Transverse colon (tissue), 4 donors: ENCODE measurements around the gene ADAM12. TPM values are rescaled to one million over a fixed set of nuclear protein-coding genes. Genes with fewer than 3 reads are reported as not detected.

Source experiments
- DNase-seq: peaks from one replicate; pipeline ENCODE4 v3.0.0-alpha.2; 2019
- H3K27ac ChIP-seq, 4 donors: fragments of 200-600 bp; sonication (generic); 2 replicates each; pipeline ENCODE4 v1.5.1; 2016 to 2018; ENCODE audit warnings: inconsistent platforms in 4 of 4
- H3K27me3 ChIP-seq: fragments of 200-600 bp; sonication (generic); 2 replicates; pipeline ENCODE4 v1.5.1; 2017; ENCODE audit warnings: inconsistent platforms
- H3K36me3 ChIP-seq, 4 donors: fragments of 200-600 bp; sonication (generic); 2 replicates each; pipeline ENCODE4 v1.5.1; 2017 to 2019; ENCODE audit warnings: inconsistent platforms in 4 of 4
- H3K4me1 ChIP-seq, 4 donors: fragments of 200-600 bp; sonication (generic); 2 replicates each; pipeline ENCODE4 v1.5.1; 2017 to 2020; ENCODE audit warnings: inconsistent platforms in 4 of 4
- H3K4me3 ChIP-seq, 4 donors: fragments of 200-600 bp; sonication (generic); 1 replicate in 1 of 4; 2 replicates in 3 of 4; pipeline versions ENCODE4 v1.5.1 to v1.6.1; 2017 to 2019; ENCODE audit warnings: inconsistent platforms in 4 of 4
- H3K9me3 ChIP-seq, 2 donors: fragments of 200-600 bp; sonication (generic); 2 replicates each; pipeline ENCODE4 v1.5.1; 2017 to 2019; ENCODE audit warnings: inconsistent platforms in 2 of 2
- EP300 ChIP-seq: sonication (generic); formaldehyde crosslinking; IDR thresholded peaks from one replicate; pipeline ENCODE4 v1.6.1; 2017; ENCODE audit warnings: antibody characterized with exemption, low read depth
- POLR2A ChIP-seq: fragments of 450-650 bp; IDR thresholded peaks from one replicate; pipeline ENCODE4 v1.6.1; 2016; ENCODE audit warnings: antibody characterized with exemption, mild to moderate bottlenecking, moderate library complexity
- POLR2AphosphoS5 ChIP-seq, 3 donors: sonication (generic); formaldehyde crosslinking; IDR thresholded peaks; one replicate each; pipeline ENCODE4 v1.6.1; 2016; ENCODE audit warnings: antibody characterized with exemption in 3 of 3
- WGBS, 2 donors: methylation state at CpG; one replicate each; pipeline ENCODE4 v1.1.5; 2018; ENCODE audit warnings: low coverage in 1 of 2; 5-methylcytosine and 5-hydroxymethylcytosine counted together
- in situ Hi-C, 4 donors: fragments of 200-750 bp; cut with MboI; loops; one replicate each; pipeline versions ENCODE4 v1.15.0 to v1.15.1; 2017; ENCODE audit warnings: low sequenced_read_pairs in 3 of 4, low pct_ligation_motif_present in 1 of 4, low pct_unique_long_range_greater_than_20kb in 1 of 4
- intact Hi-C: fragments of 100-400 bp; cut with DNase I; formaldehyde crosslinking; loops from one replicate; pipeline ENCODE4 v1.15.1; 2023; ENCODE audit warnings: low total_unique reads
- total RNA-seq, 4 donors: library from RNA; depleted of rRNA; stranded (reverse); fragments of >200 nt; gene quantifications; one replicate each; pipeline ENCODE4 v1.1.0, GENCODE V29; 2016
- TF ChIP-seq, protein P1 (sequence below), 5 experiments: fragments of 200-600 bp in 3 of 5; fragments of 450-650 bp in 2 of 5; sonication (generic) in 3 of 5; IDR thresholded peaks; 1 replicate in 2 of 5; 2 replicates in 3 of 5; pipeline ENCODE4 v1.5.1; 2016 to 2017; ENCODE audit warnings: antibody characterized with exemption in 5 of 5, inconsistent platforms in 3 of 5, mild to moderate bottlenecking in 2 of 5, moderate library complexity in 1 of 5

The ADAM12 gene
- total RNA-seq, 4 donors from 2014 or later = 0.14 to 2.2 (median 1.1) TPM; not detected in 1

DNA sequence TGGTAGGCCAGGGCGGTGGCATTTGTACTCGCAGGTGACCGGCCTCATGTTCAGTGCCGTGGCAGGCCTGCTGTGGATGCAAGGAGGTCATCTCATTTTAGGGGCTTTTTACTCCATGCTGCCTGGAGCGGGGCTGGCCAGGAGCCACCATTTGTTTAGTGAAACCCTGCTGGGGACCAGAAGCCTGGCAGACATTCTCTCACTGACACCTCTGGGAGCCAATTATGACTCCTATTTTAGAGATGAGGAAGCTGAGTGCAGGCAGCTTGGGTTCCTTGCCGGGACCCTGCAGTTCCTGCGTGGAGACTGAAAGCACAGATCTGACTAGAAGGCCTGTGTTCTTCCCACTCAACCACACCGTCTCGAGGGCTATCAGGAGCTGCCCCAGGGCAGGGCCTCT is 305.3 kb downstream of the ADAM12 start:
- in situ Hi-C loops (no loop called here), intact Hi-C loops (no loop called here)
- WGBS, 2 donors = 92% methylated on average over 9 of the region's 9 CpGs; no CpG with 5 or more reads in 1 of the 2 donors

DNA sequence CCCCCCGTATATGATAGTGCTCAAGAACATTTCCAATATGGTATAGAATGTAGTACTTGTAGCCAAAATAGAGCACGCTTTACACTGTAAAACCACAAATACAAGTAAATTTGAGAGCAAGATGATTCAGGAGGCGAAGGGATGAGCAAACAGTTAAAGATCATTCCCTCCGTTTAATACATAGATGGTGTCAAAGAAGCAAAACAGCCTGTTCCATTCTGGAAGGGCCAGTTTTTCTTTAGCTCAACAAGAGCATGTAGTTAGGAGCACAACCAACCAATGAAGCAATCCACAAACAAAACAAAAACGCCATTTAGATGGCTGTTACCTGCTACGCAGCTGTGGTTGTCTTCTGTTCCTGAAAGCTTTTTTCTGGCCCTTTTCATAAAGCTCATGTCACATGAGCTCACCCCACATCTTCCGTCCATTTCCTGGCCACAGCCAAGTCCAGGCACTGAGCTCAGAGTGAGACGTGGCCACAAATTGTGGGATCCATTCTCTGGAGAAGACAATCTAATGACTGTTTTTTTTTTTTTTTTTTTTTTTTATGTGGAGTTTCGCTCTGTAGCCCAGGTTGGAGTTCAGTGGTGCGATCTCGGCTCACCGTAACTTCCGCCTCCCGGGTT is 306.3 kb downstream of the ADAM12 start:
- Histone ChIP-seq H3K4me1 (no peaks in the 10 kb centered on the region), H3K4me3 (no peak overlapping the region), H3K27me3 (peaks cover 3% of the 10 kb centered on the region), H3K27ac (no peak overlapping the region), H3K36me3 (no peaks in the 10 kb centered on the region), H3K9me3 (no peaks in the 10 kb centered on the region)
- TF ChIP-seq, protein P1, sequence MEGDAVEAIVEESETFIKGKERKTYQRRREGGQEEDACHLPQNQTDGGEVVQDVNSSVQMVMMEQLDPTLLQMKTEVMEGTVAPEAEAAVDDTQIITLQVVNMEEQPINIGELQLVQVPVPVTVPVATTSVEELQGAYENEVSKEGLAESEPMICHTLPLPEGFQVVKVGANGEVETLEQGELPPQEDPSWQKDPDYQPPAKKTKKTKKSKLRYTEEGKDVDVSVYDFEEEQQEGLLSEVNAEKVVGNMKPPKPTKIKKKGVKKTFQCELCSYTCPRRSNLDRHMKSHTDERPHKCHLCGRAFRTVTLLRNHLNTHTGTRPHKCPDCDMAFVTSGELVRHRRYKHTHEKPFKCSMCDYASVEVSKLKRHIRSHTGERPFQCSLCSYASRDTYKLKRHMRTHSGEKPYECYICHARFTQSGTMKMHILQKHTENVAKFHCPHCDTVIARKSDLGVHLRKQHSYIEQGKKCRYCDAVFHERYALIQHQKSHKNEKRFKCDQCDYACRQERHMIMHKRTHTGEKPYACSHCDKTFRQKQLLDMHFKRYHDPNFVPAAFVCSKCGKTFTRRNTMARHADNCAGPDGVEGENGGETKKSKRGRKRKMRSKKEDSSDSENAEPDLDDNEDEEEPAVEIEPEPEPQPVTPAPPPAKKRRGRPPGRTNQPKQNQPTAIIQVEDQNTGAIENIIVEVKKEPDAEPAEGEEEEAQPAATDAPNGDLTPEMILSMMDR (IDR thresholded peaks at IDR 0.05) = no peak
- TF ChIP-seq POLR2AphosphoS5 (IDR thresholded peaks at IDR 0.05) = no peak
- no peak for TF ChIP-seq POLR2A
- TF ChIP-seq EP300 = no peak
- in situ Hi-C loops = no loop called here
- no peak for DNase-seq
- intact Hi-C loops = no loop called here
- WGBS, 2 donors = 81 to 87% methylated on average over 7 to 14 of the region's 14 CpGs

More for the DNA sequence above, 305.3 kb downstream of the ADAM12 start:
- Histone ChIP-seq H3K9me3 (no peaks in the 10 kb centered on the region), H3K4me1 (no peaks in the 10 kb centered on the region), H3K4me3 (no peak overlapping the region), H3K27ac (no peak overlapping the region), H3K27me3 (peaks cover 3% of the 10 kb centered on the region), H3K36me3 (no peaks in the 10 kb centered on the region)
- no peak for TF ChIP-seq POLR2AphosphoS5 (IDR thresholded peaks at IDR 0.05)
- TF ChIP-seq EP300 = no peak
- TF ChIP-seq POLR2A = no peak
- TF ChIP-seq, protein P1 (IDR thresholded peaks at IDR 0.05) = no peak
- no peak for DNase-seq

GRCh38 chr10:126080879-126081411 is 307.3 kb downstream of the ADAM12 start:
- no peak for DNase-seq
- intact Hi-C loops (no loop called here), in situ Hi-C loops (no loop called here)
- Histone ChIP-seq H3K36me3 (no peaks in the 10 kb centered on the region), H3K4me1 (no peaks in the 10 kb centered on the region), H3K9me3 (no peaks in the 10 kb centered on the region), H3K4me3 (no peak overlapping the region), H3K27me3 (peaks cover 3% of the 10 kb centered on the region), H3K27ac (no peak overlapping the region)
- TF ChIP-seq POLR2AphosphoS5 (IDR thresholded peaks at IDR 0.05) (no peak), POLR2A (no peak), EP300 (no peak)
- TF ChIP-seq, protein P1 (IDR thresholded peaks at IDR 0.05) = no peak
- 24 to 44% methylated on average over 4 to 12 of the region's 12 CpGs for WGBS, 2 donors

GRCh38 chr10:126080291-126080825 is 307.9 kb downstream of the ADAM12 start:
- in situ Hi-C loops = no loop called here
- 37 to 53% methylated on average over 7 of the region's 7 CpGs for WGBS, 2 donors
- no peak overlapping the region for H3K27ac ChIP-seq
- H3K36me3 ChIP-seq = no peaks in the 10 kb centered on the region
- H3K9me3 ChIP-seq = no peaks in the 10 kb centered on the region
- TF ChIP-seq EP300 (no peak), POLR2A (no peak), POLR2AphosphoS5 (IDR thresholded peaks at IDR 0.05) (no peak)
- TF ChIP-seq, protein P1 (IDR thresholded peaks at IDR 0.05) = no peak
- intact Hi-C loops = no loop called here
- no peaks in the 10 kb centered on the region for H3K4me1 ChIP-seq
- peaks cover 3% of the 10 kb centered on the region for H3K27me3 ChIP-seq
- no peak for DNase-seq
- no peak overlapping the region for H3K4me3 ChIP-seq
